A673 (cell line): ENCODE results near the gene PRKD1. TPM values are rescaled to one million over a fixed set of nuclear protein-coding genes. Genes with fewer than 3 reads are reported as not detected.

Experiments
- BruUV-seq: library from RNA; stranded (reverse); fragments of 400-500 nt; replicated peaks from 2 replicates; lab custom pipeline; 2021; lab: Mats Ljungman, UMichigan
- CTCF ChIA-PET: fragments of 300-600 bp; sonication (Branson Sonifier 250); formaldehyde crosslinking; loops from one replicate; lab custom pipeline; 2022; ENCODE audit warnings: antibody characterized with exemption; lab: Charles Lee
- POLR2A ChIA-PET: fragments of 300-600 bp; sonication (Branson Sonifier 250); formaldehyde crosslinking; loops from one replicate; lab custom pipeline; 2022; ENCODE audit warnings: antibody characterized with exemption; ENCODE audit not compliant: low non-redundant PET; lab: Charles Lee
- DNase-seq: peaks from one replicate; pipeline ENCODE4 v3.0.0-alpha.2; 2015; ENCODE audit warnings: low spot score
- H3K27ac ChIP-seq: fragments of 200-600 bp; sonication (generic); 2 replicates; pipeline ENCODE4 v1.5.1; 2016; ENCODE audit warnings: mixed run types, low read depth, mild to moderate bottlenecking, mixed read lengths, antibody characterized with exemption, low read length; ENCODE audit not compliant: poor library complexity, severe bottlenecking
- H3K27me3 ChIP-seq: fragments of 200-600 bp; sonication (generic); replicated peaks from 2 replicates; pipeline ENCODE4 v1.6.1; 2017; ENCODE audit warnings: mixed run types, low read depth, mild to moderate bottlenecking, mixed read lengths, antibody characterized with exemption, low read length; ENCODE audit not compliant: insufficient read depth, poor library complexity
- H3K36me3 ChIP-seq: fragments of 200-600 bp; sonication (generic); 2 replicates; pipeline ENCODE4 v1.6.1; 2016; ENCODE audit warnings: mixed run types, mild to moderate bottlenecking, mixed read lengths, antibody characterized with exemption, low read length; ENCODE audit not compliant: insufficient read depth, poor library complexity, severe bottlenecking
- H3K4me1 ChIP-seq: fragments of 200-600 bp; sonication (generic); 2 replicates; pipeline ENCODE4 v1.6.1; 2017; ENCODE audit warnings: mixed run types, mild to moderate bottlenecking, mixed read lengths, antibody characterized with exemption, low read length; ENCODE audit not compliant: insufficient read depth, poor library complexity, severe bottlenecking
- H3K4me3 ChIP-seq: fragments of 200-600 bp; sonication (generic); 2 replicates; pipeline ENCODE4 v1.5.1; 2016; ENCODE audit warnings: low read depth, mixed run types, mild to moderate bottlenecking, mixed read lengths, low read length; ENCODE audit not compliant: poor library complexity, severe bottlenecking
- H3K9me3 ChIP-seq: fragments of 200-600 bp; sonication (generic); 2 replicates; pipeline ENCODE4 v1.6.1; 2016; ENCODE audit warnings: mixed run types, low read depth, mild to moderate bottlenecking, mixed read lengths, antibody characterized with exemption, low read length; ENCODE audit not compliant: poor library complexity, severe bottlenecking
- EZH2 ChIP-seq: fragments of 200-600 bp; sonication (generic); IDR thresholded peaks from 2 replicates; pipeline ENCODE4 v1.6.1; 2017; ENCODE audit warnings: borderline replicate concordance, low read depth, mild to moderate bottlenecking, mixed read lengths, antibody characterized with exemption, low read length; ENCODE audit not compliant: poor library complexity, severe bottlenecking
- intact Hi-C: fragments of 100-400 bp; cut with micrococcal nuclease; formaldehyde crosslinking; loops from one replicate; pipeline ENCODE4 v1.10.0; 2022; ENCODE audit not compliant: unreplicated experiment
- total RNA-seq: library from RNA; stranded (reverse); gene quantifications from 2 replicates; pipeline ENCODE4 v1.2.3, GENCODE V29; 2021
- TF ChIP-seq, protein P1 (sequence below): fragments of 300-800, 200-600 bp; sonication (generic); conservative IDR thresholded peaks from 2 replicates; pipeline ENCODE4 v1.5.1; 2017; ENCODE audit warnings: low read depth, mild to moderate bottlenecking, antibody characterized with exemption, low read length, moderate library complexity, mixed read lengths

Gene PRKD1
- total RNA-seq, 1 experiment from 2014 or later = 45.7 TPM

DNA sequence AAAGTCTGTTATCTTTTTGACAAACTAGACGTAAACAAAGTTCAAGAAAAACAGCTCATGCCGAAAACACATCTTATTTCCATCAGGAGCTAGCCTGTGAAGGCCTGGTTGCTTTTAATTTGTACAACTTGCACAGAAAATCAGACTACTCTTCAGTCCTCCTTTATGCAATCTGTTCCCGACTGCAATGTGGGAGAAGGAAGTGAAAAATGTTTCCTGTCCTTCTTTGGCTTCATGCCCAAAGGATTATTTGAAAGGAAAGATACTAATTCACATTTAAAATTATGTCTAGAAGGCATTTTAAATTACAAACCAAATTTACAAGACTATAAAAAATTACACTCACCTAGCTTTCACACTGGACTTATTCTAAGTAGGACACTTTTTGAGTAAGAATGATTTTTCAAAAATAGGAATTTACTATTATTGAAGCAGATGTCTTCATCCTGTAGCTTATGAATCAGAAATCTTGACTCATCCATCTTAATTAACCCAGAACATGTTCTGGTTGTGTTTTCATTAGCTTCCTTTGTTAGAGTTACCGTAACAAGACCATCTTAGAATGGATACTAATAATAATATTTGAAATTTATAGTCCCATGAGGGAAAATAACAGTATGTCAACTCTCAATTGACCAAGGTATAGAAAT, 272.6 kb downstream of the PRKD1 start:
- ChIA-PET POLR2A (interaction anchor here (0.6 kb wide), 1 partner anchor 113 kb away, joined by 3 read pairs; no protein-coding TSS in a partner anchor), CTCF (no interaction called here)
- Histone ChIP-seq H3K27ac (peak overlapping the region; percentile 67), H3K9me3 (peaks cover 6% of the 10 kb centered on the region), H3K27me3 (no peaks in the 10 kb centered on the region), H3K36me3 (no peaks in the 10 kb centered on the region), H3K4me3 (no peak overlapping the region), H3K4me1 (peaks cover 34% of the 10 kb centered on the region)
- peak; percentile 84 for DNase-seq
- TF ChIP-seq, protein P1, sequence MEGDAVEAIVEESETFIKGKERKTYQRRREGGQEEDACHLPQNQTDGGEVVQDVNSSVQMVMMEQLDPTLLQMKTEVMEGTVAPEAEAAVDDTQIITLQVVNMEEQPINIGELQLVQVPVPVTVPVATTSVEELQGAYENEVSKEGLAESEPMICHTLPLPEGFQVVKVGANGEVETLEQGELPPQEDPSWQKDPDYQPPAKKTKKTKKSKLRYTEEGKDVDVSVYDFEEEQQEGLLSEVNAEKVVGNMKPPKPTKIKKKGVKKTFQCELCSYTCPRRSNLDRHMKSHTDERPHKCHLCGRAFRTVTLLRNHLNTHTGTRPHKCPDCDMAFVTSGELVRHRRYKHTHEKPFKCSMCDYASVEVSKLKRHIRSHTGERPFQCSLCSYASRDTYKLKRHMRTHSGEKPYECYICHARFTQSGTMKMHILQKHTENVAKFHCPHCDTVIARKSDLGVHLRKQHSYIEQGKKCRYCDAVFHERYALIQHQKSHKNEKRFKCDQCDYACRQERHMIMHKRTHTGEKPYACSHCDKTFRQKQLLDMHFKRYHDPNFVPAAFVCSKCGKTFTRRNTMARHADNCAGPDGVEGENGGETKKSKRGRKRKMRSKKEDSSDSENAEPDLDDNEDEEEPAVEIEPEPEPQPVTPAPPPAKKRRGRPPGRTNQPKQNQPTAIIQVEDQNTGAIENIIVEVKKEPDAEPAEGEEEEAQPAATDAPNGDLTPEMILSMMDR = no peak
- no peak for TF ChIP-seq EZH2
- BruUV-seq = no TSS peak
- intact Hi-C loops = no loop called here

DNA sequence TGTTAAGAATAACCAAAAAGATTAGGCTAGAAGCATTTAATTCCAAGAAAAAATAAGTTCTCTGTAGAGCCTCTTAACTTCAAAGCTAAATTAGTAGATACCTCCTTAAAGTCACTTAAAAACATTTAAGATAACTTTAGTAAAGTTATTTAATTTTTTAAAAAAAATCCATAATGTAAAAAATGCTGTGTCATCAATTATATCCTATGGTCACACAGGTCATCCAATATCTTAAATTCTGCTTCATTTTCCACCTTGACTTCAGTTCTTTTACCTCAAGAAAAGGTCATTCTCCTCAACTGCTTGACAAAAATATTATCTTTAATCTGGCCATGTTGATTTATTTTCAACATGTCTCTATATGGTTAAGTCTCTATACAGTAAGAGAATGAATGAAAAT, 274.3 kb downstream of the PRKD1 start:
- POLR2A ChIA-PET = no interaction called here

DNA sequence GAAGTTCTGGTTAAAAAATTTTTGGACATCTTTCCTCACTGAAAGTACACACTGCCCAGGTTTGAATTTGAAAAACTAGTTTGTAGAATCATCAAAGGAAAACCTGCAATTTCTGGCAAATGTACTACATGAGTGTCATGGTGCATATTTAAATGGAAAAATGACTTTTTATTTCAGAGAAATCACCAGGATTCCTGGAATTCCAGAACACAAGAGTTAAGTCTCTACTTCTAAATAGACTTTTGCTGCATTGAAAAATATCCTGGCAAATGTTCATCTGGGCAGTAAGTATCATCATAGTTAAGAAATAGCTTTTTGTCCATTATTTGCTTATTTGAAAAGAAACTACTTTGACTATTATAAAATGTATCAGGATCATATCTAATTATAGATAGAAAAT, 275.1 kb downstream of the PRKD1 start:
- ChIA-PET POLR2A (no interaction called here), CTCF (no interaction called here)
- TF ChIP-seq EZH2 = no peak
- TF ChIP-seq, protein P1 = no peak
- Histone ChIP-seq H3K4me3 (no peak overlapping the region), H3K4me1 (peaks cover 23% of the 10 kb centered on the region), H3K27ac (no peak overlapping the region), H3K36me3 (peaks cover 7% of the 10 kb centered on the region), H3K9me3 (peaks cover 26% of the 10 kb centered on the region), H3K27me3 (no peaks in the 10 kb centered on the region)
- BruUV-seq = no TSS peak
- DNase-seq = no peak
- intact Hi-C loops = no loop called here

More for the DNA sequence above, 274.3 kb downstream of the PRKD1 start:
- no peak overlapping the region for H3K4me3 ChIP-seq
- BruUV-seq = no TSS peak
- H3K9me3 ChIP-seq = peaks cover 18% of the 10 kb centered on the region
- no peak for DNase-seq
- intact Hi-C loops = no loop called here
- H3K36me3 ChIP-seq = peaks cover 4% of the 10 kb centered on the region
- TF ChIP-seq, protein P1 = no peak
- no peak for TF ChIP-seq EZH2
- CTCF ChIA-PET = no interaction called here
- no peaks in the 10 kb centered on the region for H3K27me3 ChIP-seq
- no peak overlapping the region for H3K27ac ChIP-seq
- peaks cover 29% of the 10 kb centered on the region for H3K4me1 ChIP-seq
